Lower lobe of right lung (tissue), 2 donors: Measurements from ENCODE around the gene ARMC7. TPM values are rescaled to one million over a fixed set of nuclear protein-coding genes. Genes with fewer than 3 reads are reported as not detected.

Experiments
- ATAC-seq, 2 donors: fragments of 200-7000 bp; cut with Tn5 transposase; one replicate each; pipeline ENCODE4 v1.9.1; 2020 to 2022; ENCODE audit warnings: mild to moderate bottlenecking in 2 of 2, moderate library complexity in 2 of 2
- DNase-seq: peaks from one replicate; pipeline ENCODE4 v3.0.0-alpha.2; 2020
- H3K27ac ChIP-seq: fragments of 200-600 bp; one replicate; pipeline ENCODE4 v1.8.0; 2022
- H3K27me3 ChIP-seq: fragments of 200-600 bp; one replicate; pipeline ENCODE4 v1.8.0; 2022; ENCODE audit warnings: low read depth
- H3K36me3 ChIP-seq: fragments of 200-600 bp; one replicate; pipeline ENCODE4 v1.8.0; 2022; ENCODE audit warnings: mild to moderate bottlenecking
- H3K4me1 ChIP-seq: fragments of 200-600 bp; one replicate; pipeline ENCODE4 v1.8.0; 2022
- H3K4me3 ChIP-seq: fragments of 200-600 bp; one replicate; pipeline ENCODE4 v1.8.0; 2022; ENCODE audit warnings: mild to moderate bottlenecking
- H3K9me3 ChIP-seq: fragments of 200-600 bp; one replicate; pipeline ENCODE4 v1.8.0; 2022
- CTCF ChIP-seq: fragments of 200-600 bp; IDR thresholded peaks from one replicate; pipeline ENCODE4 v1.8.0; 2022; ENCODE audit warnings: antibody characterized with exemption, mild to moderate bottlenecking
- intact Hi-C: fragments of 100-400 bp; cut with DNase I; formaldehyde crosslinking; loops from one replicate; pipeline ENCODE4 v1.11.0; 2022
- total RNA-seq: library from RNA; stranded (reverse); fragmentation: NEBNext Ultra II Directional; extraction: Animal tissue kit (Norgen Biotek cat#: 25700); gene quantifications from one replicate; pipeline ENCODE4 v1.2.1, GENCODE V29; 2021
- donor health status: DM: no; HTN: yes; CAD: no; lungs with severe emphysema.

ARMC7 gene
- total RNA-seq, 1 donor from 2014 or later, result 16.7 TPM

GRCh38 chr17:75087182-75087557 lies 22.6 kb upstream of the ARMC7 start:
- ATAC-seq (peak in 1 of 2 donors; percentile 0), DNase-seq (no peak)
- TF ChIP-seq CTCF, result no peak
- peaks cover 66% of the 10 kb centered on the region for H3K4me1 ChIP-seq
- H3K4me3 ChIP-seq, result peak overlapping the region; percentile 74
- H3K27me3 ChIP-seq, result no peaks in the 10 kb centered on the region
- no peaks in the 10 kb centered on the region for H3K9me3 ChIP-seq
- intact Hi-C loops, result no loop called here
- peak overlapping the region; percentile 96 for H3K27ac ChIP-seq
- H3K36me3 ChIP-seq, result no peaks in the 10 kb centered on the region

- H3K4me1 ChIP-seq, result peaks cover 70% of the 10 kb centered on the region
- peak within 1 kb of the TSS; percentile 96 for H3K27ac ChIP-seq
- ATAC-seq (peak; percentile 92 to 96), DNase-seq (peak; percentile 97)
- no peak for TF ChIP-seq CTCF
- H3K4me3 ChIP-seq, result peak within 1 kb of the TSS; percentile 74
- intact Hi-C loops, result no loop called here
- H3K36me3 ChIP-seq, result no peaks in the 10 kb centered on the region
- no peaks in the 10 kb centered on the region for H3K27me3 ChIP-seq
- H3K9me3 ChIP-seq, result no peaks in the 10 kb centered on the region
These were observed 22.0 kb upstream of the ARMC7 start, which contains the start of gene SLC16A5 for GRCh38 chr17:75087558-75088453. Gene SLC16A5, plus strand, starts transcription at chr17:75087954. Its CDS starts 5,683 bp downstream, at chr17:75093637.

GRCh38 chr17:75088465-75089417 lies 21.0 kb upstream of the ARMC7 start:
- no peak for TF ChIP-seq CTCF
- peak overlapping the region; percentile 96 for H3K27ac ChIP-seq
- no peaks in the 10 kb centered on the region for H3K36me3 ChIP-seq
- H3K4me1 ChIP-seq, result peaks cover 75% of the 10 kb centered on the region
- peak; percentile 39 to 64 for ATAC-seq
- no peaks in the 10 kb centered on the region for H3K27me3 ChIP-seq
- H3K4me3 ChIP-seq, result peak overlapping the region; percentile 74
- DNase-seq, result no peak
- no peaks in the 10 kb centered on the region for H3K9me3 ChIP-seq
- intact Hi-C loops, result no loop called here

- TF ChIP-seq CTCF, result no peak
- peak overlapping the region; percentile 30 for H3K4me3 ChIP-seq
- H3K27me3 ChIP-seq, result no peaks in the 10 kb centered on the region
- intact Hi-C loops, result no loop called here
- H3K4me1 ChIP-seq, result peaks cover 87% of the 10 kb centered on the region
- H3K36me3 ChIP-seq, result peaks cover 5% of the 10 kb centered on the region
- ATAC-seq (no peak), DNase-seq (no peak)
- H3K9me3 ChIP-seq, result no peaks in the 10 kb centered on the region
- H3K27ac ChIP-seq, result peak overlapping the region; percentile 76
These were observed 18.6 kb upstream of the ARMC7 start for GRCh38 chr17:75090871-75091854.
